SU-DHL-6 (cell line): ENCODE results near the gene DLD.

ENCODE experiments used
- H2AFZ ChIP-seq: fragments of 200-600 bp; sonication (generic); 2 replicates; pipeline ENCODE4 v1.6.1; 2014; ENCODE audit warnings: low read depth, mild to moderate bottlenecking, moderate library complexity, mixed read lengths, antibody characterized with exemption, low read length; ENCODE audit not compliant: severe bottlenecking
- H3F3A ChIP-seq: fragments of 200-600 bp; shearing (Covaris generic); 2 replicates; pipeline ENCODE4 v1.6.0; 2016; ENCODE audit warnings: antibody characterized with exemption, mild to moderate bottlenecking; ENCODE audit not compliant: insufficient read depth
- H3K27ac ChIP-seq: fragments of 200-600 bp; sonication (generic); 2 replicates; pipeline ENCODE4 v1.5.1; 2016; ENCODE audit warnings: low read depth, mild to moderate bottlenecking, low read length, moderate library complexity, mixed read lengths
- H3K27me3 ChIP-seq: fragments of 200-600 bp; sonication (generic), shearing (Covaris generic); 2 replicates; pipeline ENCODE4 v1.6.0; 2014; ENCODE audit warnings: mild to moderate bottlenecking, low read length
- H3K36me3 ChIP-seq: fragments of 200-600 bp; sonication (generic); 2 replicates; pipeline ENCODE4 v1.6.1; 2014; ENCODE audit warnings: mild to moderate bottlenecking, low read length, mixed read lengths
- H3K4me2 ChIP-seq: fragments of 300-600, 200-600 bp; shearing (Covaris generic), sonication (generic); 2 replicates; pipeline ENCODE4 v1.6.0; 2014; ENCODE audit warnings: low read length, low read depth, mild to moderate bottlenecking; ENCODE audit not compliant: poor library complexity, severe bottlenecking
- H3K4me3 ChIP-seq: fragments of 200-600 bp; sonication (generic); 2 replicates; pipeline ENCODE4 v1.5.1; 2014; ENCODE audit warnings: antibody characterized with exemption, low read length, mild to moderate bottlenecking, mixed read lengths; ENCODE audit not compliant: insufficient read depth, poor library complexity, severe bottlenecking
- H3K79me2 ChIP-seq: fragments of 200-600 bp; sonication (generic); 2 replicates; pipeline ENCODE4 v1.6.1; 2014; ENCODE audit warnings: mild to moderate bottlenecking, low read length, moderate library complexity; ENCODE audit not compliant: insufficient read depth
- H3K9ac ChIP-seq: fragments of 200-600 bp; sonication (generic); 2 replicates; pipeline ENCODE4 v1.7.0; 2014; ENCODE audit warnings: mild to moderate bottlenecking, low read length
- H3K9me2 ChIP-seq: fragments of 200-600 bp; sonication (generic); replicated peaks from 2 replicates; pipeline ENCODE4 v1.6.1; 2014; ENCODE audit warnings: low read length; ENCODE audit not compliant: insufficient read depth
- H3K9me3 ChIP-seq: fragments of 200-600 bp; sonication (generic); 2 replicates; pipeline ENCODE4 v1.6.1; 2014; ENCODE audit warnings: low read length, mixed read lengths; ENCODE audit not compliant: insufficient read depth
- H4K20me1 ChIP-seq: fragments of 200-600 bp; sonication (generic); 2 replicates; pipeline ENCODE4 v1.6.1; 2014; ENCODE audit warnings: low read depth, mild to moderate bottlenecking, antibody characterized with exemption, low read length, moderate library complexity, mixed read lengths
- EZH2phosphoT487 ChIP-seq: fragments of 200-600 bp; sonication (generic), shearing (Covaris generic); conservative IDR thresholded peaks from 2 replicates; pipeline ENCODE4 v1.6.1; 2018; ENCODE audit warnings: mild to moderate bottlenecking, antibody characterized with exemption, low read length, moderate library complexity, mixed read lengths
- TF ChIP-seq, protein P1 (sequence below): fragments of 200-600 bp; sonication (generic); IDR thresholded peaks from one replicate; pipeline ENCODE4 v1.5.1; 2017; ENCODE audit warnings: antibody characterized with exemption, mild to moderate bottlenecking, low read length, moderate library complexity; ENCODE audit not compliant: insufficient read depth, poor library complexity, severe bottlenecking

The DLD gene

DNA sequence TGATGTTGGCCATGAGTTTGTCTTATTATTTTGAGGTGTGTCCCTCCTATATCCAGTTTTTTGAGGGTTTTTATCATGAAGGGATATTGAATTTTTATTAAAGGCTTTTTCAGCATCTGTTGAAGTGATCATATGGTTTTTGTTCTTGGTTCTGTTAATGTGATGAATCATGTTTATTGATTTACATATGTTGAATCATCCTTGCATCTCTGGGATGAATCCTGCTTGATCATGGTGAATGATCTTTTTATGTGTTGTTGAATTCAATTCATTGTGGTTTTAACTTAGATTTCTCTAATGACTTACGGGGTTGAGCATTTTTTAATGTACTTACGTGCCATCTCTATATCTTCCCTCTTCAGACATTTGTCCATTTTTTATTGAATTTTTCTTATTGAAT is 22.9 kb downstream of the DLD start:
- H3K36me3 ChIP-seq = peaks cover 74% of the 10 kb centered on the region
- TF ChIP-seq EZH2phosphoT487 = no peak
- TF ChIP-seq, protein P1, sequence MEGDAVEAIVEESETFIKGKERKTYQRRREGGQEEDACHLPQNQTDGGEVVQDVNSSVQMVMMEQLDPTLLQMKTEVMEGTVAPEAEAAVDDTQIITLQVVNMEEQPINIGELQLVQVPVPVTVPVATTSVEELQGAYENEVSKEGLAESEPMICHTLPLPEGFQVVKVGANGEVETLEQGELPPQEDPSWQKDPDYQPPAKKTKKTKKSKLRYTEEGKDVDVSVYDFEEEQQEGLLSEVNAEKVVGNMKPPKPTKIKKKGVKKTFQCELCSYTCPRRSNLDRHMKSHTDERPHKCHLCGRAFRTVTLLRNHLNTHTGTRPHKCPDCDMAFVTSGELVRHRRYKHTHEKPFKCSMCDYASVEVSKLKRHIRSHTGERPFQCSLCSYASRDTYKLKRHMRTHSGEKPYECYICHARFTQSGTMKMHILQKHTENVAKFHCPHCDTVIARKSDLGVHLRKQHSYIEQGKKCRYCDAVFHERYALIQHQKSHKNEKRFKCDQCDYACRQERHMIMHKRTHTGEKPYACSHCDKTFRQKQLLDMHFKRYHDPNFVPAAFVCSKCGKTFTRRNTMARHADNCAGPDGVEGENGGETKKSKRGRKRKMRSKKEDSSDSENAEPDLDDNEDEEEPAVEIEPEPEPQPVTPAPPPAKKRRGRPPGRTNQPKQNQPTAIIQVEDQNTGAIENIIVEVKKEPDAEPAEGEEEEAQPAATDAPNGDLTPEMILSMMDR = no peak

DNA sequence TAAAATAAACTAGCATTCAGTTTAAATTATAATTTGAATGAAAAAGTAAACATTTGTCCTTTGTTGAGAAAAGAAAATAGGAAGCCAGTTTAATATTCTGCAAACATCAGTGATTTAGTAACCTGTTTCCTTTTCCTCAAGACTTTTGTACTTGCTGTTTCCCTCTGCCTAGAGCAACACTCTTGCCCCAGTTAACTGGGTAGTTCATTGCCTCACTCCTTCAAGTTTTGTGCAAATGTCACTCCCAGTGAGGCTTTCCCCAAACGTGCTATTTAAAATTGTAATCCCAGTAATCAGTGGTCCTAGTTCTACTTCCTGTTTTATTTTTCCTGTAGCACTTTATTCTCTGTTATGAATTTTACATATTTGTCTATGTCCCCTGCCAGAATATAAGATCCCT is 23.8 kb downstream of the DLD start:
- H3K36me3 ChIP-seq = peaks cover 79% of the 10 kb centered on the region
- TF ChIP-seq, protein P1 = no peak
- TF ChIP-seq EZH2phosphoT487 = no peak
- H3K27ac ChIP-seq = no peak overlapping the region
- H3F3A ChIP-seq = peaks cover 3% of the 10 kb centered on the region; the same call in 1 of the 2 replicates
- H3K4me3 ChIP-seq = no peak overlapping the region
- peaks cover 8% of the 10 kb centered on the region; the same call in 1 of the 2 replicates for H4K20me1 ChIP-seq
- no peak overlapping the region for H3K9ac ChIP-seq
- no peaks in the 10 kb centered on the region for H3K9me2 ChIP-seq
- H2AFZ ChIP-seq = no peak overlapping the region
- H3K4me2 ChIP-seq = no peak overlapping the region
- no peaks in the 10 kb centered on the region for H3K27me3 ChIP-seq
- no peaks in the 10 kb centered on the region for H3K9me3 ChIP-seq
- peaks cover 24% of the 10 kb centered on the region for H3K79me2 ChIP-seq

More for the DNA sequence above, 22.9 kb downstream of the DLD start:
- Histone ChIP-seq H3F3A (peaks cover 3% of the 10 kb centered on the region; the same call in 1 of the 2 replicates), H3K4me2 (no peak overlapping the region), H3K27ac (no peak overlapping the region), H4K20me1 (peaks cover 8% of the 10 kb centered on the region; the same call in 1 of the 2 replicates), H3K27me3 (no peaks in the 10 kb centered on the region), H3K9ac (no peak overlapping the region), H3K9me3 (no peaks in the 10 kb centered on the region), H3K9me2 (no peaks in the 10 kb centered on the region), H3K79me2 (peaks cover 24% of the 10 kb centered on the region), H2AFZ (no peak overlapping the region), H3K4me3 (no peak overlapping the region)

DNA sequence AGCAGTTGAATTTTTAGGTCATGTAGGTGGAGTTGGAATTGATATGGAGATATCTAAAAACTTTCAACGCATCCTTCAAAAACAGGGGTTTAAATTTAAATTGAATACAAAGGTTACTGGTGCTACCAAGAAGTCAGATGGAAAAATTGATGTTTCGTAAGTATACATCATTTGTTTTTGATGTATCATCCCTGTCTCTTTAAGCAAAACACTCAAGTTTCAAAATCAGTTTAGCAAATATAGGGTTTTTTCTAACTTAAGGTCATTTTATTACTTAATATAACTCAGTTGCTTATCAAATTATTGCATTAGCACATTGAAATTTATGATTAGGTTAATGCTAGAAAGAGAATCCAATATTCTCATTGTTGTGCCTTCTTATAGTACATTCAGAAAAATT is 24.6 kb downstream of the DLD start:
- H3K4me3 ChIP-seq = no peak overlapping the region
- no peaks in the 10 kb centered on the region for H3K27me3 ChIP-seq
- peaks cover 24% of the 10 kb centered on the region for H3K79me2 ChIP-seq
- H4K20me1 ChIP-seq = peaks cover 8% of the 10 kb centered on the region; the same call in 1 of the 2 replicates
- no peak for TF ChIP-seq EZH2phosphoT487
- TF ChIP-seq, protein P1 = no peak
- no peak overlapping the region for H3K4me2 ChIP-seq
- H3K9me2 ChIP-seq = no peaks in the 10 kb centered on the region
- H3K27ac ChIP-seq = no peak overlapping the region
- no peaks in the 10 kb centered on the region for H3K9me3 ChIP-seq
- H2AFZ ChIP-seq = no peak overlapping the region
- peaks cover 3% of the 10 kb centered on the region; the same call in 1 of the 2 replicates for H3F3A ChIP-seq
- no peak overlapping the region for H3K9ac ChIP-seq
- H3K36me3 ChIP-seq = peaks cover 80% of the 10 kb centered on the region
